Thoracic aorta (tissue), 2 donors: ENCODE measurements around the gene MKLN1. TPM values are rescaled to one million over a fixed set of nuclear protein-coding genes. Genes with fewer than 3 reads are reported as not detected.

Source experiments
- ATAC-seq: fragments of 150-250 bp; one replicate; pipeline ENCODE4 v1.8.0; 2017; ENCODE audit warnings: low read depth; ENCODE audit not compliant: insufficient number of reproducible peaks, low FRiP score
- DNase-seq: peaks from one replicate; pipeline ENCODE4 v3.0.0-alpha.2; 2020; ENCODE audit warnings: low spot score
- H3K27ac ChIP-seq, 2 donors: fragments of 200-600 bp; sonication (generic); 1 replicate in 1 of 2; 2 replicates in 1 of 2; pipeline ENCODE4 v1.5.1; 2016; ENCODE audit warnings: mild to moderate bottlenecking in 2 of 2, moderate library complexity in 2 of 2
- H3K27me3 ChIP-seq: fragments of 200-600 bp; sonication (generic); replicated peaks from 2 replicates; pipeline ENCODE4 v1.6.0; 2016; ENCODE audit warnings: mild to moderate bottlenecking; ENCODE audit not compliant: insufficient read depth
- H3K36me3 ChIP-seq: fragments of 200-600 bp; sonication (generic); one replicate; pipeline ENCODE4 v1.5.1; 2016
- H3K4me1 ChIP-seq, 2 donors: fragments of 200-600 bp; sonication (generic); 1 replicate in 1 of 2; 2 replicates in 1 of 2; pipeline versions ENCODE4 v1.5.1 to v1.6.0; 2016; ENCODE audit warnings: low read depth in 2 of 2, mild to moderate bottlenecking in 1 of 2; ENCODE audit not compliant: control insufficient read depth in 1 of 2
- H3K4me3 ChIP-seq: fragments of 200-600 bp; sonication (generic); 2 replicates; pipeline ENCODE4 v1.5.1; 2016; ENCODE audit warnings: mild to moderate bottlenecking
- H3K9me3 ChIP-seq: fragments of 200-600 bp; sonication (generic); 2 replicates; pipeline ENCODE4 v1.5.1; 2016
- total RNA-seq, 2 donors: library from RNA; depleted of rRNA; stranded (reverse); fragments of >200 nt; gene quantifications; one replicate each; pipeline versions ENCODE4 v1.1.0 to v1.2.3, GENCODE V29; 2016
- TF ChIP-seq, protein P1 (sequence below): fragments of 200-600 bp; sonication (generic); IDR thresholded peaks from one replicate; pipeline ENCODE4 v1.5.1; 2019; ENCODE audit warnings: antibody characterized with exemption

Gene MKLN1
- total RNA-seq, 2 donors from 2014 or later = 56.7 to 82.4 TPM

GRCh38 chr7:131363719-131364118 is 36.0 kb downstream of the MKLN1 start:
- ATAC-seq (no peak), DNase-seq (no peak)
- Histone ChIP-seq H3K36me3 (no peaks in the 10 kb centered on the region), H3K4me1 (peaks cover 44 to 50% of the 10 kb centered on the region in 2 donors), H3K4me3 (no peak overlapping the region), H3K27ac (no peak overlapping the region), H3K27me3 (no peaks in the 10 kb centered on the region), H3K9me3 (no peaks in the 10 kb centered on the region)
- TF ChIP-seq, protein P1, sequence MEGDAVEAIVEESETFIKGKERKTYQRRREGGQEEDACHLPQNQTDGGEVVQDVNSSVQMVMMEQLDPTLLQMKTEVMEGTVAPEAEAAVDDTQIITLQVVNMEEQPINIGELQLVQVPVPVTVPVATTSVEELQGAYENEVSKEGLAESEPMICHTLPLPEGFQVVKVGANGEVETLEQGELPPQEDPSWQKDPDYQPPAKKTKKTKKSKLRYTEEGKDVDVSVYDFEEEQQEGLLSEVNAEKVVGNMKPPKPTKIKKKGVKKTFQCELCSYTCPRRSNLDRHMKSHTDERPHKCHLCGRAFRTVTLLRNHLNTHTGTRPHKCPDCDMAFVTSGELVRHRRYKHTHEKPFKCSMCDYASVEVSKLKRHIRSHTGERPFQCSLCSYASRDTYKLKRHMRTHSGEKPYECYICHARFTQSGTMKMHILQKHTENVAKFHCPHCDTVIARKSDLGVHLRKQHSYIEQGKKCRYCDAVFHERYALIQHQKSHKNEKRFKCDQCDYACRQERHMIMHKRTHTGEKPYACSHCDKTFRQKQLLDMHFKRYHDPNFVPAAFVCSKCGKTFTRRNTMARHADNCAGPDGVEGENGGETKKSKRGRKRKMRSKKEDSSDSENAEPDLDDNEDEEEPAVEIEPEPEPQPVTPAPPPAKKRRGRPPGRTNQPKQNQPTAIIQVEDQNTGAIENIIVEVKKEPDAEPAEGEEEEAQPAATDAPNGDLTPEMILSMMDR = no peak

DNA sequence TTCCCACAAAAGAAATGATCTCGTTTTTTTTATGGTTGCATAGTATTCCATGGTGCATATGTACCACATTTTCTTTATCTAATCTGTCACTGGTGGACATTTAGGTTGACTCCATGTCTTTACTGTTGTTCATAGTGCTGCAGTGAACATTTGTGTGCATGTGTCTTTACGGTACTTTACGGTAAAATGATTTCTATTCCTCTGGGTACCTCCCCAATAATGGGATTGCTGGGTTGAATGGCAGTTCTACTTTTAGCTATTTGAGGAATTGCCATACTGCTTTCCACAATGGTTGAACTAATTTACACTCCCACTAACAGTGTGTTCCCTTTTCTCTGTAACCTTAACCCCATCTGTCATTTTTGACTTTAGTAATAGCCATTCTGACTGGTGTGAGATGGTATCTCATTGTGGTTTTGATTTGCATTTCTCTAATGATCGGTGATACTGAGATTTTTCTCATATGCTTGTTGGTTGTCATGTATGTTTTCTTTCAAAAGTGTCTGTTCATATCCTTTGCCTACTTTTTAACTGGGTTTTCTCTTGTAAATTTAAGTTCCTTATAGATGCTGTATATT is 37.2 kb downstream of the MKLN1 start:
- Histone ChIP-seq H3K27me3 (no peaks in the 10 kb centered on the region), H3K4me1 (peaks cover 40 to 41% of the 10 kb centered on the region in 2 donors), H3K36me3 (no peaks in the 10 kb centered on the region), H3K27ac (no peak overlapping the region), H3K9me3 (no peaks in the 10 kb centered on the region), H3K4me3 (no peak overlapping the region)
- no peak for ATAC-seq
- TF ChIP-seq, protein P1 = no peak
- no peak for DNase-seq

DNA sequence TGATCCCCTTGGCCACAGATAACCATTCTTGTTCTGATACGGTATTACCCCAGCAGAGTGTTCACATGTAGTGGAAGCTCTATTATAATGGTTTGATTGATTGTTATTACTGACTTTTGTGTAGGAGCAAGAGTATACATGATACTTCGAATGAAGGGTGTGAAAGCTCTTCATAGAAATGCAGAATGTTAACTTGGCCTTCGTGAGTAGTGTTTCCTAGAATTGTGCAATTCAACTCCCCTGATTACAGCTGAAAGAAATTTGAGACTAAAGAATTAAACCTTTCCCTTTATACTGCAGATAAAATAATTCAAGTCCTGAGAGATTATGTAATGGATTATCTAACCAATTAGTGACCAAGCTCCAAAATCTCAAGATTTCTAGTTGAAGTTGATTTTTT is 38.2 kb downstream of the MKLN1 start:
- peaks cover 42 to 43% of the 10 kb centered on the region in 2 donors for H3K4me1 ChIP-seq
- H3K27ac ChIP-seq = no peak overlapping the region
- no peaks in the 10 kb centered on the region for H3K36me3 ChIP-seq
- H3K4me3 ChIP-seq = no peak overlapping the region
- ATAC-seq (no peak), DNase-seq (no peak)
- no peaks in the 10 kb centered on the region for H3K27me3 ChIP-seq
- H3K9me3 ChIP-seq = no peaks in the 10 kb centered on the region
- TF ChIP-seq, protein P1 = no peak

- Histone ChIP-seq H3K4me3 (no peak overlapping the region), H3K27me3 (no peaks in the 10 kb centered on the region), H3K36me3 (no peaks in the 10 kb centered on the region), H3K4me1 (peaks cover 42 to 44% of the 10 kb centered on the region in 2 donors), H3K27ac (no peak overlapping the region), H3K9me3 (no peaks in the 10 kb centered on the region)
- DNase-seq (no peak), ATAC-seq (no peak)
- TF ChIP-seq, protein P1 = no peak
These were observed 41.7 kb downstream of the MKLN1 start for GRCh38 chr7:131369354-131369753.

DNA sequence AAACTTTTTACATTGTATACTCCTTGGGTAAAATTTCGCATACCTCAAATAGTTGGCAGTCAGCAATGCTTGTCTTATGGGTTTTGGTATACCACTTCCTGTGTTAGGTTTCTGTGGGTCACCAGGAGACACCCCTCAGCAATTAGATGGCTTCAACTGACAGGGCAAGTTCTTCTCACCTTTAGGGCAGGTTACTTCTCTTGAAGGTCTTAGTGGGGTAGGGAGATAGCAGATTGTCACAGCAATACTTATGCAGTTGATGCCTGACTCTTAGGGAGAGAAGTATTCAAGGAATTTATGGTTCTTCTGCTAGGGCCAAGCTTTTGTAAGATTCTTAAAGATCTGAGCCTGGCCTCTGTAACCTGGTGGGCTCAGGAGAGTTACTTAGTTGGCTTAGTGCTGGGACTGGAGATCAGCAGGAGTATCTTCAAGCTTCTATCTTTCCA is 42.9 kb downstream of the MKLN1 start:
- no peak overlapping the region for H3K4me3 ChIP-seq

More for the DNA sequence above, 42.9 kb downstream of the MKLN1 start:
- no peak overlapping the region for H3K27ac ChIP-seq
- no peaks in the 10 kb centered on the region for H3K36me3 ChIP-seq
- no peaks in the 10 kb centered on the region for H3K27me3 ChIP-seq
- no peak for ATAC-seq
- DNase-seq = no peak
- peaks cover 49 to 51% of the 10 kb centered on the region in 2 donors for H3K4me1 ChIP-seq
- TF ChIP-seq, protein P1 = no peak
- no peaks in the 10 kb centered on the region for H3K9me3 ChIP-seq
